ENCODE measurements around the gene CPO. TPM values are rescaled to one million over a fixed set of nuclear protein-coding genes. Genes with fewer than 3 reads are reported as not detected.

Gene CPO
- polyA plus RNA-seq, 1 of the 3 experiments (the other 2 are of a cell fraction): not detected

DNA sequence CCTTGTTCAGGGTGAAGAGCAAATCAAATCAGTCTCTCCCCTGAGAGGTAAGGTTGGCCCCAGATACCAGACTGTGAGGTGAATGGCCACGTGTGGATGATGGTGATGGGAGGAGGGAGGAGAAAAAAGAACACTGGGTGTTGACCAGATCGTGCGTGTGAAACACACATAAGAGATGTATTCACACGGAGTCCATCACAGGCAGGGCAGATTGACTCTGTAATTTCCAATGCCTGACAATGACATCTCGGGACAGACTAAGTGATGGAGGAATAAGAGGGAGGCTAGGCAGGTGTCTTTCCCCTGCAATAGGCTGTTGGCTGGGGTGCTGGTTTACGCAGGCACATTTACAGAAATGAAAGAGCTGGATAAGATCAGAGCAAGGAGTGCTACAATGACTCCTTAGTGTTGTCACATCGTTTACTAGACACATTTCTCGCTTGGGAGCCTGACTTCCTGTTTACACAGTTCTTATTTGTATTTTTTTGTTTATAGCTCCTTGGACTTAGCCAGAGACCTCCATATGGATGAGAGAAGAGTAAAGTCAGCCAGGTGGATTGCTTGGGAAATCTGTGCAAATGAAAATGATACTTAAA is 43.1 kb downstream of the CPO start:
- 84% methylated on average over 8 of the region's 8 CpGs for WGBS (ENCODE audit: low lambda C conversion rate)
- Histone ChIP-seq H3K4me1 (ENCODE audit: control insufficient read depth in 1 of 2, insufficient read depth in 2 of 2, low read depth in 1 of 2, low read length in 1 of 2) (peaks cover 4 to 37% of the 10 kb centered on the region in 2 experiments; a peak in 3 of 4 replicates), H3K9me3 (no peaks in the 10 kb centered on the region), H3K9ac (no peak overlapping the region), H2AFZ (ENCODE audit: low read depth) (no peak overlapping the region), H3K79me2 (ENCODE audit: insufficient read depth) (no peaks in the 10 kb centered on the region), H3K4me3 (ENCODE audit: low read depth in 2 of 2, low read length in 1 of 2) (no peak overlapping the region), H3K27me3 (ENCODE audit: insufficient read depth) (no peaks in the 10 kb centered on the region), H3K4me2 (no peak overlapping the region), H3K36me3 (replicated peaks in 1 of 2; ENCODE audit: control insufficient read depth in 1 of 2, insufficient read depth in 2 of 2, low read length in 1 of 2) (no peaks in the 10 kb centered on the region), H3F3A (replicated peaks; ENCODE audit: insufficient read depth) (no peaks in the 10 kb centered on the region), H3K9me2 (no peaks in the 10 kb centered on the region), H3K27ac (ENCODE audit: low read depth in 2 of 2, low read length in 1 of 2) (peak overlapping the region in 1 of 2 experiments; percentile 91; a peak in 2 of 4 replicates), H4K20me1 (ENCODE audit: insufficient read depth) (no peaks in the 10 kb centered on the region)
- ChIA-PET POLR2A (interaction anchor here (0.6 to 4.3 kb wide), 8 partner anchors 85 to 491 kb away, joined by 3 to 50 read pairs (median 3); partner anchors contain the start of gene KLF7), CTCF (interaction anchor here (0.6 to 7.9 kb wide), 38 partner anchors 8 to 751 kb away, joined by 3 to 127 read pairs (median 4); partner anchors contain the start of gene KLF7)
- DNase-seq: peak; percentile 5
- TF ChIP-seq FOSL2 (IDR thresholded peaks at IDR 0.05; ENCODE audit: borderline replicate concordance, low read depth) (no peak), EP300 (IDR thresholded peaks at IDR 0.05; ENCODE audit: borderline replicate concordance in 1 of 2, low read depth in 1 of 2, low read length in 1 of 2) (no peak), MXI1 (IDR thresholded peaks at IDR 0.05; ENCODE audit: low read depth, low read length) (no peak), NRF1 (IDR thresholded peaks at IDR 0.05; ENCODE audit: low read depth, low read length) (no peak), RCOR1 (IDR thresholded peaks at IDR 0.05; ENCODE audit: low read length) (no peak), IRF3 (IDR thresholded peaks at IDR 0.05; ENCODE audit: low read depth, low read length) (no peak), ELF1 (IDR thresholded peaks at IDR 0.05) (no peak), CTCF (IDR thresholded peaks at IDR 0.05) (no peak), GATA2 (CRISPR knock-in tag; IDR thresholded peaks at IDR 0.05) (no peak), TEAD4 (IDR thresholded peaks at IDR 0.05; ENCODE audit: borderline replicate concordance, insufficient read depth) (no peak), RXRA (IDR thresholded peaks at IDR 0.05; ENCODE audit: borderline replicate concordance, low read depth) (no peak)
- TF ChIP-seq, protein P1, sequence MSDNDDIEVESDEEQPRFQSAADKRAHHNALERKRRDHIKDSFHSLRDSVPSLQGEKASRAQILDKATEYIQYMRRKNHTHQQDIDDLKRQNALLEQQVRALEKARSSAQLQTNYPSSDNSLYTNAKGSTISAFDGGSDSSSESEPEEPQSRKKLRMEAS (IDR thresholded peaks at IDR 0.05; ENCODE audit: low read depth): no peak
- TF ChIP-seq, protein P2, sequence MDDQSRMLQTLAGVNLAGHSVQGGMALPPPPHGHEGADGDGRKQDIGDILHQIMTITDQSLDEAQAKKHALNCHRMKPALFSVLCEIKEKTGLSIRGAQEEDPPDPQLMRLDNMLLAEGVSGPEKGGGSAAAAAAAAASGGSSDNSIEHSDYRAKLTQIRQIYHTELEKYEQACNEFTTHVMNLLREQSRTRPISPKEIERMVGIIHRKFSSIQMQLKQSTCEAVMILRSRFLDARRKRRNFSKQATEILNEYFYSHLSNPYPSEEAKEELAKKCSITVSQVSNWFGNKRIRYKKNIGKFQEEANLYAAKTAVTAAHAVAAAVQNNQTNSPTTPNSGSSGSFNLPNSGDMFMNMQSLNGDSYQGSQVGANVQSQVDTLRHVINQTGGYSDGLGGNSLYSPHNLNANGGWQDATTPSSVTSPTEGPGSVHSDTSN (IDR thresholded peaks at IDR 0.05): no peak
- TF ChIP-seq, protein P3, sequence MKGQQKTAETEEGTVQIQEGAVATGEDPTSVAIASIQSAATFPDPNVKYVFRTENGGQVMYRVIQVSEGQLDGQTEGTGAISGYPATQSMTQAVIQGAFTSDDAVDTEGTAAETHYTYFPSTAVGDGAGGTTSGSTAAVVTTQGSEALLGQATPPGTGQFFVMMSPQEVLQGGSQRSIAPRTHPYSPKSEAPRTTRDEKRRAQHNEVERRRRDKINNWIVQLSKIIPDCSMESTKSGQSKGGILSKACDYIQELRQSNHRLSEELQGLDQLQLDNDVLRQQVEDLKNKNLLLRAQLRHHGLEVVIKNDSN (IDR thresholded peaks at IDR 0.05; ENCODE audit: borderline replicate concordance, low read depth): no peak
- TF ChIP-seq, protein P4, sequence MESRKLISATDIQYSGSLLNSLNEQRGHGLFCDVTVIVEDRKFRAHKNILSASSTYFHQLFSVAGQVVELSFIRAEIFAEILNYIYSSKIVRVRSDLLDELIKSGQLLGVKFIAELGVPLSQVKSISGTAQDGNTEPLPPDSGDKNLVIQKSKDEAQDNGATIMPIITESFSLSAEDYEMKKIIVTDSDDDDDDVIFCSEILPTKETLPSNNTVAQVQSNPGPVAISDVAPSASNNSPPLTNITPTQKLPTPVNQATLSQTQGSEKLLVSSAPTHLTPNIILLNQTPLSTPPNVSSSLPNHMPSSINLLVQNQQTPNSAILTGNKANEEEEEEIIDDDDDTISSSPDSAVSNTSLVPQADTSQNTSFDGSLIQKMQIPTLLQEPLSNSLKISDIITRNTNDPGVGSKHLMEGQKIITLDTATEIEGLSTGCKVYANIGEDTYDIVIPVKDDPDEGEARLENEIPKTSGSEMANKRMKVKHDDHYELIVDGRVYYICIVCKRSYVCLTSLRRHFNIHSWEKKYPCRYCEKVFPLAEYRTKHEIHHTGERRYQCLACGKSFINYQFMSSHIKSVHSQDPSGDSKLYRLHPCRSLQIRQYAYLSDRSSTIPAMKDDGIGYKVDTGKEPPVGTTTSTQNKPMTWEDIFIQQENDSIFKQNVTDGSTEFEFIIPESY (IDR thresholded peaks at IDR 0.05; ENCODE audit: borderline replicate concordance, low read depth): no peak
